DOHH2 (cell line): Measurements from ENCODE around the gene ASH1L.

Experiments used
- EZH2phosphoT487 ChIP-seq: fragments of 200-600 bp; sonication (generic); IDR thresholded peaks from 2 replicates; pipeline ENCODE4 v1.6.1; 2017; ENCODE audit warnings: borderline replicate concordance, mild to moderate bottlenecking, antibody characterized with exemption, low read length, moderate library complexity, mixed read lengths
- TF ChIP-seq, protein P1 (sequence below): fragments of 200-600 bp; sonication (generic); IDR thresholded peaks from one replicate; pipeline ENCODE4 v1.5.1; 2014; ENCODE audit warnings: antibody characterized with exemption, mild to moderate bottlenecking, low read depth, low read length; ENCODE audit not compliant: poor library complexity, severe bottlenecking

DNA sequence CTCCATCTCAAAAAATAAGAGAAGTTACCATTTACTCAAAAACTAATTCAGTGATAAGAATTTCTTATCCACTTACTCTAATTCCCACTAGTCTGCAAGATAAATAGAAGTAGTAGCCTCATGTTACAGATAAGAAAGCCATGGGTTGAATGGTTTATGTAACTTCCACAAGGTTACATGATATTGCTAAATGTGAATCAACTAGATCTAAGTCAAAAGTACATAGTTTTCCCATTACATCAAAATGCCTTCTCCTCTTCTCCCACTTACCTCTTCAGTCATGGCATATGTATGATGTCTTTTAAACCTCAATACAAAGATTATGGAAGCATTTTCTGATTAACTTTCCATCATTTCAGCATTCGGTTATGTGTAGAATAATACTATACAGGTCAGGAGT, 108.5 kb downstream of the ASH1L start:
- TF ChIP-seq, protein P1, sequence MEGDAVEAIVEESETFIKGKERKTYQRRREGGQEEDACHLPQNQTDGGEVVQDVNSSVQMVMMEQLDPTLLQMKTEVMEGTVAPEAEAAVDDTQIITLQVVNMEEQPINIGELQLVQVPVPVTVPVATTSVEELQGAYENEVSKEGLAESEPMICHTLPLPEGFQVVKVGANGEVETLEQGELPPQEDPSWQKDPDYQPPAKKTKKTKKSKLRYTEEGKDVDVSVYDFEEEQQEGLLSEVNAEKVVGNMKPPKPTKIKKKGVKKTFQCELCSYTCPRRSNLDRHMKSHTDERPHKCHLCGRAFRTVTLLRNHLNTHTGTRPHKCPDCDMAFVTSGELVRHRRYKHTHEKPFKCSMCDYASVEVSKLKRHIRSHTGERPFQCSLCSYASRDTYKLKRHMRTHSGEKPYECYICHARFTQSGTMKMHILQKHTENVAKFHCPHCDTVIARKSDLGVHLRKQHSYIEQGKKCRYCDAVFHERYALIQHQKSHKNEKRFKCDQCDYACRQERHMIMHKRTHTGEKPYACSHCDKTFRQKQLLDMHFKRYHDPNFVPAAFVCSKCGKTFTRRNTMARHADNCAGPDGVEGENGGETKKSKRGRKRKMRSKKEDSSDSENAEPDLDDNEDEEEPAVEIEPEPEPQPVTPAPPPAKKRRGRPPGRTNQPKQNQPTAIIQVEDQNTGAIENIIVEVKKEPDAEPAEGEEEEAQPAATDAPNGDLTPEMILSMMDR, result no peak
- no peak for TF ChIP-seq EZH2phosphoT487
